Smooth muscle cell (in vitro differentiated cells): Measurements from ENCODE around the gene P2RX4. TPM values are rescaled to one million over a fixed set of nuclear protein-coding genes. Genes with fewer than 3 reads are reported as not detected.

ENCODE experiments used
- DNase-seq: peaks from one replicate; lab custom pipeline; 2025; ENCODE audit not compliant: unreplicated experiment; lab: John Stamatoyannopoulos, UW
- H2AFZ ChIP-seq: fragments of 200-600 bp; sonication (generic); 2 replicates; pipeline ENCODE4 v1.6.0; 2016; ENCODE audit warnings: antibody characterized with exemption, low read depth, mild to moderate bottlenecking
- H3F3A ChIP-seq: fragments of 200-600 bp; sonication (generic); 2 replicates; pipeline ENCODE4 v1.6.0; 2017; ENCODE audit warnings: antibody characterized with exemption, low read depth
- H3K27ac ChIP-seq: fragments of 200-600 bp; sonication (generic); 2 replicates; pipeline ENCODE4 v1.5.1; 2016; ENCODE audit warnings: low read depth, mild to moderate bottlenecking
- H3K27me3 ChIP-seq: fragments of 200-600 bp; sonication (generic); 2 replicates; pipeline ENCODE4 v1.6.1; 2016; ENCODE audit warnings: low read depth, mild to moderate bottlenecking
- H3K36me3 ChIP-seq: fragments of 200-600 bp; sonication (generic); 2 replicates; pipeline ENCODE4 v1.5.1; 2016; ENCODE audit warnings: low read depth
- H3K4me1 ChIP-seq: fragments of 200-600 bp; sonication (generic); 2 replicates; pipeline ENCODE4 v1.5.1; 2016; ENCODE audit warnings: low read depth
- H3K4me2 ChIP-seq: fragments of 200-600 bp; sonication (generic); 2 replicates; pipeline ENCODE4 v1.6.0; 2016; ENCODE audit warnings: mild to moderate bottlenecking
- H3K4me3 ChIP-seq: fragments of 200-600 bp; sonication (generic); 2 replicates; pipeline ENCODE4 v1.5.1; 2016; ENCODE audit warnings: mild to moderate bottlenecking
- H3K79me2 ChIP-seq: fragments of 200-600 bp; sonication (generic); 2 replicates; pipeline ENCODE4 v1.6.0; 2016; ENCODE audit warnings: low read depth, mild to moderate bottlenecking
- H3K9ac ChIP-seq: fragments of 200-600 bp; sonication (generic); 2 replicates; pipeline ENCODE4 v1.6.0; 2016; ENCODE audit warnings: low read depth
- H3K9me3 ChIP-seq: fragments of 200-600 bp; sonication (generic); replicated peaks from 2 replicates; pipeline ENCODE4 v1.5.1; 2016; ENCODE audit warnings: low read depth
- H4K20me1 ChIP-seq: fragments of 200-600 bp; sonication (generic); 2 replicates; pipeline ENCODE4 v1.6.0; 2016; ENCODE audit warnings: low read depth
- CTCF ChIP-seq: fragments of 200-600 bp; sonication (generic); IDR thresholded peaks from 2 replicates; pipeline ENCODE4 v1.5.1; 2017; ENCODE audit warnings: borderline replicate concordance, mild to moderate bottlenecking, antibody characterized with exemption; ENCODE audit not compliant: insufficient read depth, poor library complexity, severe bottlenecking
- WGBS: methylation state at CpG from one replicate; pipeline ENCODE4 v1.1.7; 2016; ENCODE audit warnings: low lambda C conversion rate; 5-methylcytosine and 5-hydroxymethylcytosine counted together
- polyA plus RNA-seq: library from polyadenylated mRNA; unstranded; fragments of >200 nt; fragmentation: Nextera tagmentation; extraction: Ambion mirVana; gene quantifications from 2 replicates; pipeline ENCODE4 v1.2.1, GENCODE V29; 2016
- total RNA-seq: library from RNA; depleted of rRNA; stranded (reverse); fragments of >200 nt; gene quantifications from 2 replicates; pipeline ENCODE4 v1.2.3, GENCODE V29; 2014

P2RX4 gene
- total and polyA plus RNA-seq, 2 experiments from 2014 or later = 20.6 to 32.2 TPM

GRCh38 chr12:121219353-121219986 lies 9.5 kb downstream of the P2RX4 start:
- Histone ChIP-seq H3F3A (no peaks in the 10 kb centered on the region), H3K27me3 (no peaks in the 10 kb centered on the region), H3K9ac (no peak overlapping the region), H3K4me3 (no peak overlapping the region), H4K20me1 (no peaks in the 10 kb centered on the region), H3K4me1 (no peaks in the 10 kb centered on the region), H3K79me2 (no peaks in the 10 kb centered on the region), H2AFZ (no peak overlapping the region), H3K9me3 (no peaks in the 10 kb centered on the region), H3K27ac (no peak overlapping the region), H3K4me2 (no peak overlapping the region), H3K36me3 (no peaks in the 10 kb centered on the region)
- DNase-seq = no peak
- TF ChIP-seq CTCF = no peak
- 96% methylated on average over 3 of the region's 3 CpGs for WGBS

- TF ChIP-seq CTCF = no peak
- 97% methylated on average over 9 of the region's 10 CpGs for whole genome bisulfite sequencing
- H4K20me1 ChIP-seq = no peaks in the 10 kb centered on the region
Observed at GRCh38 chr12:121222847-121223246, 12.9 kb downstream of the P2RX4 start.

GRCh38 chr12:121223292-121224285 lies 13.7 kb downstream of the P2RX4 start:
- Histone ChIP-seq H3K4me3 (no peak overlapping the region), H2AFZ (no peak overlapping the region), H4K20me1 (no peaks in the 10 kb centered on the region), H3K36me3 (no peaks in the 10 kb centered on the region), H3K9me3 (no peaks in the 10 kb centered on the region), H3K27me3 (no peaks in the 10 kb centered on the region), H3K27ac (no peak overlapping the region), H3K4me2 (no peak overlapping the region), H3K4me1 (no peaks in the 10 kb centered on the region), H3K79me2 (no peaks in the 10 kb centered on the region), H3F3A (no peaks in the 10 kb centered on the region), H3K9ac (no peak overlapping the region)
- 93% methylated on average over 16 of the region's 19 CpGs for WGBS
- TF ChIP-seq CTCF = peak; percentile 18
- no peak for DNase-seq

More at GRCh38 chr12:121222847-121223246, 12.9 kb downstream of the P2RX4 start:
- Histone ChIP-seq H3K9me3 (no peaks in the 10 kb centered on the region), H3F3A (no peaks in the 10 kb centered on the region), H3K79me2 (no peaks in the 10 kb centered on the region), H2AFZ (no peak overlapping the region), H3K27me3 (no peaks in the 10 kb centered on the region), H3K4me3 (no peak overlapping the region), H3K4me2 (no peak overlapping the region), H3K36me3 (no peaks in the 10 kb centered on the region), H3K4me1 (no peaks in the 10 kb centered on the region), H3K27ac (no peak overlapping the region), H3K9ac (no peak overlapping the region)
- no peak for DNase-seq
